Suppressor macrophage treated with lipopolysaccharide for 1 hour (primary cell): ENCODE results near the gene SMIM1.
"Not testable (repeated sequence)": the region's sequence is repeated elsewhere in the genome, so short reads cannot be mapped to it uniquely, and the experiment has no call there.

Experiments
- DNase-seq, 3 donors: peaks; one replicate each; pipeline ENCODE4 v3.0.0-alpha.2; 2020 to 2022

Gene SMIM1

GRCh38 chr1:3796215-3797061 lies 23.9 kb downstream of the SMIM1 start, which contains the start of gene LRRC47:
TSS of gene LRRC47 (minus strand) at chr1:3796498. CDS start at chr1:3796476, 22 bp downstream.
- peak; percentile 93 to 96 (median 94) for DNase-seq

- peak; percentile 50 to 79 (median 67) for DNase-seq
These were observed 27.6 kb downstream of the SMIM1 start for GRCh38 chr1:3799976-3800685.

- not testable (repeated sequence) for DNase-seq
These were observed 28.2 kb downstream of the SMIM1 start for GRCh38 chr1:3800795-3801194.

GRCh38 chr1:3803905-3804626 lies 31.5 kb downstream of the SMIM1 start:
- no peak for DNase-seq

- DNase-seq = not testable (repeated sequence)
These were observed 32.0 kb downstream of the SMIM1 start for GRCh38 chr1:3804627-3804944.

GRCh38 chr1:3805038-3805437 lies 32.5 kb downstream of the SMIM1 start:
- no peak for DNase-seq

- no peak for DNase-seq
These were observed 35.2 kb downstream of the SMIM1 start for GRCh38 chr1:3807769-3808168.

GRCh38 chr1:3809680-3810079 lies 37.1 kb downstream of the SMIM1 start:
- no peak for DNase-seq

GRCh38 chr1:3810149-3810761 lies 37.7 kb downstream of the SMIM1 start:
- DNase-seq = not testable (repeated sequence)

- DNase-seq = no peak
These were observed 39.0 kb downstream of the SMIM1 start for GRCh38 chr1:3811595-3811911.

GRCh38 chr1:3814065-3814464 lies 41.5 kb downstream of the SMIM1 start:
- DNase-seq = no peak

GRCh38 chr1:3814771-3815561 lies 42.4 kb downstream of the SMIM1 start:
- DNase-seq = no peak

- no peak for DNase-seq
These were observed 44.0 kb downstream of the SMIM1 start for GRCh38 chr1:3816331-3817137.

- DNase-seq = no peak
These were observed 44.7 kb downstream of the SMIM1 start for GRCh38 chr1:3817138-3817740.

- DNase-seq = no peak
These were observed 45.5 kb downstream of the SMIM1 start for GRCh38 chr1:3817821-3818597.

- DNase-seq = no peak
These were observed 47.2 kb downstream of the SMIM1 start for GRCh38 chr1:3819771-3820200.

- no peak for DNase-seq
These were observed 47.8 kb downstream of the SMIM1 start for GRCh38 chr1:3820316-3820715.

GRCh38 chr1:3821004-3821403 lies 48.5 kb downstream of the SMIM1 start:
- no peak for DNase-seq

- no peak for DNase-seq
These were observed 48.9 kb downstream of the SMIM1 start for GRCh38 chr1:3821447-3821846.

GRCh38 chr1:3821908-3822307 lies 49.4 kb downstream of the SMIM1 start:
- no peak for DNase-seq
